Osteocyte (in vitro differentiated cells): Measurements from ENCODE around the gene DPP6. TPM values are rescaled to one million over a fixed set of nuclear protein-coding genes. Genes with fewer than 3 reads are reported as not detected.

Experiments
- DNase-seq: peaks from one replicate; pipeline ENCODE4 v3.0.0; 2021; ENCODE audit warnings: mixed read lengths; ENCODE audit not compliant: unreplicated experiment; ENCODE audit errors: extremely low spot score
- H3K27ac Mint-ChIP-seq: one replicate; pipeline ENCODE4 v1.8.0; 2021; ENCODE audit warnings: mild to moderate bottlenecking, mixed read lengths; ENCODE audit not compliant: unreplicated experiment
- H3K27me3 Mint-ChIP-seq: one replicate; pipeline ENCODE4 v1.8.0; 2021; ENCODE audit warnings: mixed read lengths; ENCODE audit not compliant: unreplicated experiment
- H3K36me3 Mint-ChIP-seq: one replicate; pipeline ENCODE4 v1.8.0; 2021; ENCODE audit warnings: mixed read lengths; ENCODE audit not compliant: unreplicated experiment
- H3K4me1 Mint-ChIP-seq: one replicate; pipeline ENCODE4 v1.8.0; 2021; ENCODE audit warnings: mixed read lengths; ENCODE audit not compliant: unreplicated experiment
- H3K4me3 Mint-ChIP-seq: one replicate; pipeline ENCODE4 v1.8.0; 2021; ENCODE audit warnings: mild to moderate bottlenecking, moderate library complexity, mixed read lengths; ENCODE audit not compliant: unreplicated experiment
- H3K9me3 Mint-ChIP-seq: one replicate; pipeline ENCODE4 v1.8.0; 2021; ENCODE audit warnings: mixed read lengths; ENCODE audit not compliant: unreplicated experiment
- CTCF ChIP-seq: fragments of 200-600 bp; sonication (generic); IDR thresholded peaks from 2 replicates; pipeline ENCODE4 v1.5.0; 2021; ENCODE audit warnings: antibody characterized with exemption, mild to moderate bottlenecking, moderate library complexity
- total RNA-seq: library from RNA; stranded (reverse); gene quantifications from 2 replicates; pipeline ENCODE4 v1.2.1, GENCODE V29; 2021

DPP6 gene
- total RNA-seq, 1 donor from 2014 or later = not detected

GRCh38 chr7:154726368-154726767 lies 674.2 kb downstream of the DPP6 start:
- H3K9me3 Mint-ChIP-seq = peaks cover 50% of the 10 kb centered on the region
- no peak for TF ChIP-seq CTCF

GRCh38 chr7:154729056-154729455 lies 676.9 kb downstream of the DPP6 start:
- TF ChIP-seq CTCF = no peak
- no peaks in the 10 kb centered on the region for H3K4me1 Mint-ChIP-seq
- no peak for DNase-seq
- no peak overlapping the region for H3K27ac Mint-ChIP-seq
- H3K4me3 Mint-ChIP-seq = no peak overlapping the region
- H3K27me3 Mint-ChIP-seq = no peaks in the 10 kb centered on the region
- no peaks in the 10 kb centered on the region for H3K36me3 Mint-ChIP-seq
- H3K9me3 Mint-ChIP-seq = peaks cover 42% of the 10 kb centered on the region

More at GRCh38 chr7:154726368-154726767, 674.2 kb downstream of the DPP6 start:
- Mint-ChIP-seq H3K4me3 (no peak overlapping the region), H3K27ac (no peak overlapping the region), H3K4me1 (no peaks in the 10 kb centered on the region), H3K36me3 (no peaks in the 10 kb centered on the region), H3K27me3 (no peaks in the 10 kb centered on the region)
- DNase-seq = no peak

GRCh38 chr7:154735766-154736165 lies 683.6 kb downstream of the DPP6 start:
- TF ChIP-seq CTCF = no peak
- Mint-ChIP-seq H3K4me1 (no peaks in the 10 kb centered on the region), H3K4me3 (no peak overlapping the region), H3K9me3 (peaks cover 48% of the 10 kb centered on the region), H3K36me3 (no peaks in the 10 kb centered on the region), H3K27me3 (no peaks in the 10 kb centered on the region), H3K27ac (no peak overlapping the region)
- no peak for DNase-seq

GRCh38 chr7:154736389-154736788 lies 684.2 kb downstream of the DPP6 start:
- H3K4me1 Mint-ChIP-seq = no peaks in the 10 kb centered on the region
- no peak for DNase-seq
- peaks cover 50% of the 10 kb centered on the region for H3K9me3 Mint-ChIP-seq
- no peak overlapping the region for H3K27ac Mint-ChIP-seq
- H3K4me3 Mint-ChIP-seq = no peak overlapping the region
- no peaks in the 10 kb centered on the region for H3K27me3 Mint-ChIP-seq
- TF ChIP-seq CTCF = no peak
- H3K36me3 Mint-ChIP-seq = no peaks in the 10 kb centered on the region

GRCh38 chr7:154738216-154738615 lies 686.0 kb downstream of the DPP6 start:
- Mint-ChIP-seq H3K9me3 (peaks cover 62% of the 10 kb centered on the region), H3K4me3 (no peak overlapping the region), H3K36me3 (no peaks in the 10 kb centered on the region), H3K27ac (no peak overlapping the region), H3K27me3 (no peaks in the 10 kb centered on the region), H3K4me1 (no peaks in the 10 kb centered on the region)
- no peak for DNase-seq
- no peak for TF ChIP-seq CTCF
